ENCODE measurements around the gene DCC. TPM values are rescaled to one million over a fixed set of nuclear protein-coding genes. Genes with fewer than 3 reads are reported as not detected.

DCC gene
- total and polyA plus RNA-seq, 2 of the 8 experiments (the other 6 are each of a cell fraction or from before 2014, with no cell fraction given) = 0.14 to 1.4 TPM

- no peak overlapping the region for H2BK120ac ChIP-seq (replicated peaks; ENCODE audit: low read depth, low read length)
- no peak overlapping the region for H4K8ac ChIP-seq (ENCODE audit: extremely low read depth, insufficient read depth, low read length)
- H3K4me2 ChIP-seq (ENCODE audit: insufficient read depth in 1 of 2, low read depth in 2 of 2, low read length in 2 of 2) = no peak overlapping the region
- no peak overlapping the region for H3K4me3 ChIP-seq (ENCODE audit: extremely low read depth in 1 of 4, insufficient read depth in 2 of 4, low read depth in 3 of 4, low read length in 4 of 4)
- CTCF ChIA-PET (ENCODE audit: partially characterized antibody) = interaction anchor here (1.3 kb wide), 1 partner anchor 28 kb away, joined by 3 read pairs; no protein-coding TSS in a partner anchor
- no peaks in the 10 kb centered on the region for H3K4me1 ChIP-seq (replicated peaks in 1 of 4; ENCODE audit: control insufficient read depth in 3 of 4, insufficient read depth in 4 of 4, low read length in 3 of 4)
- no peak overlapping the region for H3K9ac ChIP-seq (replicated peaks in 1 of 4; ENCODE audit: extremely low read depth in 1 of 4, low read depth in 3 of 4, low read length in 3 of 4)
- no peak for FAIRE-seq
- H3K27me3 ChIP-seq (replicated peaks in 1 of 4; ENCODE audit: control insufficient read depth in 3 of 4, extremely low read depth in 1 of 4, insufficient read depth in 3 of 4, low read length in 3 of 4) = no peaks in the 10 kb centered on the region
- H4K5ac ChIP-seq (ENCODE audit: insufficient read length, low read depth, low read length) = no peak overlapping the region
- H2AK5ac ChIP-seq (ENCODE audit: low read depth, low read length) = no peak overlapping the region
- POLR2A ChIA-PET (ENCODE audit: partially characterized antibody) = no interaction called here
- H3K79me2 ChIP-seq (ENCODE audit: control insufficient read depth in 1 of 2, insufficient read depth in 2 of 2, low read length in 2 of 2) = no peaks in the 10 kb centered on the region
- H4K20me1 ChIP-seq (replicated peaks in 1 of 2; ENCODE audit: control insufficient read depth in 1 of 2, insufficient read depth in 2 of 2, low read length in 2 of 2) = peaks cover 0 to 1% of the 10 kb centered on the region in 2 experiments
- H3K23ac ChIP-seq (ENCODE audit: insufficient read length) = no peak overlapping the region
- no peak overlapping the region for H3K18ac ChIP-seq (ENCODE audit: extremely low read depth, low read length)
- H3K36me3 ChIP-seq (ENCODE audit: control insufficient read depth in 2 of 4, insufficient read depth in 4 of 4, low read length in 3 of 4) = no peaks in the 10 kb centered on the region
- no peaks in the 10 kb centered on the region for H3K23me2 ChIP-seq (ENCODE audit: low read depth, low read length)
- no peaks in the 10 kb centered on the region for H3K9me3 ChIP-seq (ENCODE audit: insufficient read depth in 2 of 2, low read depth in 1 of 2, low read length in 1 of 2)
- no peak overlapping the region for H2BK12ac ChIP-seq (ENCODE audit: low read depth, low read length)
- no peak overlapping the region for H2BK20ac ChIP-seq (ENCODE audit: low read length)
- H4K91ac ChIP-seq (replicated peaks; ENCODE audit: insufficient read length, low read length) = no peak overlapping the region
- no peak for DNase-seq (ENCODE audit: low read depth in 1 of 2, low spot score in 2 of 2)
- no peak overlapping the region for H2BK5ac ChIP-seq (ENCODE audit: low read depth, low read length)
- no peak overlapping the region for H2AFZ ChIP-seq (ENCODE audit: low read length)
- no peak overlapping the region for H2BK15ac ChIP-seq (ENCODE audit: low read length)
- no peak overlapping the region for H3K27ac ChIP-seq (ENCODE audit: low read depth, low read length)
- H3K79me1 ChIP-seq (ENCODE audit: low read depth, low read length) = no peaks in the 10 kb centered on the region
- H3K56ac ChIP-seq (replicated peaks; ENCODE audit: insufficient read length, low read depth, low read length) = no peak overlapping the region
- no peak overlapping the region for H3K4ac ChIP-seq (replicated peaks; ENCODE audit: insufficient read length, low read depth, low read length)
- no peak overlapping the region for H3K14ac ChIP-seq (ENCODE audit: insufficient read length)
- TF ChIP-seq KDM1A (IDR thresholded peaks at IDR 0.05; ENCODE audit: borderline replicate concordance, low read length) (no peak), TBP (IDR thresholded peaks at IDR 0.05; ENCODE audit: low read depth, low read length) (no peak), CTBP2 (IDR thresholded peaks at IDR 0.05; ENCODE audit: borderline replicate concordance, insufficient read depth, insufficient read length, low read length) (no peak), NANOG (IDR thresholded peaks at IDR 0.05; ENCODE audit: insufficient read depth, low read depth, low read length, poor library complexity, severe bottlenecking) (no peak), ATF3 (IDR thresholded peaks at IDR 0.05; ENCODE audit: insufficient read depth, low read depth, low read length) (no peak), BCL11A (IDR thresholded peaks at IDR 0.05; ENCODE audit: low read depth in 2 of 2, low read length in 2 of 2) (no peak), CBX8 (IDR thresholded peaks at IDR 0.05; ENCODE audit: borderline replicate concordance, low read depth, low read length) (no peak), RNF2 (IDR thresholded peaks at IDR 0.05; ENCODE audit: borderline replicate concordance, low read depth, low read length, missing control alignments, poor library complexity, severe bottlenecking) (no peak), YY1 (IDR thresholded peaks at IDR 0.05; ENCODE audit: low read depth, low read length) (no peak), RBBP5 (IDR thresholded peaks at IDR 0.05; ENCODE audit: borderline replicate concordance, low read depth, low read length) (no peak), E2F6 (IDR thresholded peaks at IDR 0.05) (no peak), USF2 (IDR thresholded peaks at IDR 0.05; ENCODE audit: low read length) (no peak)
These were observed 101.8 kb downstream of the DCC start for GRCh38 chr18:52441794-52442193.

Data from H1 (cell line).